Right atrium auricular region (tissue), 2 donors: ENCODE results near the gene FMO2. TPM values are rescaled to one million over a fixed set of nuclear protein-coding genes. Genes with fewer than 3 reads are reported as not detected.

Source experiments
- DNase-seq: peaks from one replicate; pipeline ENCODE4 v3.0.0-alpha.2; 2019; ENCODE audit warnings: low spot score
- H3K27ac ChIP-seq, 2 donors: fragments of 200-600 bp; sonication (generic); 1 replicate in 1 of 2; 2 replicates in 1 of 2; pipeline ENCODE4 v1.5.1; 2016 to 2019
- H3K27me3 ChIP-seq, 2 donors: fragments of 200-600 bp; sonication (generic); one replicate each; pipeline versions ENCODE4 v1.5.1 to v1.6.0; 2017 to 2019
- H3K36me3 ChIP-seq: fragments of 200-600 bp; sonication (generic); one replicate; pipeline ENCODE4 v1.5.1; 2016
- H3K4me1 ChIP-seq, 2 donors: fragments of 200-600 bp; sonication (generic); one replicate each; pipeline versions ENCODE4 v1.5.1 to v1.6.0; 2017 to 2019
- H3K4me3 ChIP-seq, 2 donors: fragments of 200-600 bp; sonication (generic); 1 replicate in 1 of 2; 2 replicates in 1 of 2; pipeline ENCODE4 v1.5.1; 2017 to 2019; ENCODE audit warnings: mild to moderate bottlenecking in 1 of 2, moderate library complexity in 1 of 2
- H3K9me3 ChIP-seq, 2 donors: fragments of 200-600 bp; sonication (generic); one replicate each; pipeline ENCODE4 v1.5.1; 2019
- total RNA-seq, 2 donors: library from RNA; depleted of rRNA; stranded (reverse); fragments of >200 nt; gene quantifications; one replicate each; pipeline ENCODE4 v1.1.0, GENCODE V29; 2016
- TF ChIP-seq, protein P1 (sequence below), 2 donors: fragments of 200-600 bp; sonication (generic); IDR thresholded peaks; one replicate each; pipeline ENCODE4 v1.5.1; 2019; ENCODE audit warnings: antibody characterized with exemption in 2 of 2

Gene FMO2
- total RNA-seq, 2 donors from 2014 or later, result 28.4 to 66.6 TPM

DNA sequence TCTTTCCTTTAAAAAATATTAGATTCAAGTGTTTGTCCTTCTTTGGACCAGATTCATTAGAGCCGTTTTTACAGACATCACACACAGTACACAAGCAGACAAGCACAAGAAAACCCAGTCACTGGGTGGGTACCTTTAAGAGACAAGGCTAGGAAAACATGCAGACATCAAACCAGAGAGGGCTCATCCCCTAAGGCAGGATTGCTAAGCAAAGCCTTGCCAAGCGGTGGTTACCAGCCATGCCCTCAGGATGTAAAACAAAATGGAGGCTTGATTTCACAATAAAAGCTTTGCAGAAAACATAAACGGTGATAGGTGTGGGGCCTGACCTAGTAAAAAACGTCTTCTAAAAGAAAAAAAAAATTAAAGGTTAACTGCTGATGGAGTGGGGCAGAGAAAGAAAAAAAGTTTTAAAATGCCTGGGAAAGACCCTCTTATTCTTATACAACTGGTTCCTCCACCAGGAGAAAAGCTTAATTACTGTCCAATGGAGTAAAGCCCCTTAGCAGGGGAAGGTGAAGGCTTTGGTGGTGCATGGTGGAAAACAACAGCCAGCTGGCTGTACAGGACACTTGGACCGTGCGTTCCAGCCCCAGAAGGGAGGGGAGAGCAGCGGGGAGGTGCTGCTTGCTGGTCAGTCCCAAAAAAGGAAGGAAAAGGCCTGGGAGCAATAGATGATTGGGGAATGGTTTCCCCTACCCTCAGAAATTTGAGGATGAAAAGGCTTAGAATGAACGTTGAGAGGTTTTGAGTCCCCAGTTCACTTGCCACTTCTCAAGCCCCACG lies 32.8 kb downstream of the FMO2 start:
- no peak for DNase-seq
- H3K27me3 ChIP-seq, result no peaks in the 10 kb centered on the region
- H3K4me1 ChIP-seq, result peaks cover 0 to 33% of the 10 kb centered on the region in 2 donors
- no peaks in the 10 kb centered on the region for H3K9me3 ChIP-seq
- no peak overlapping the region for H3K27ac ChIP-seq
- TF ChIP-seq, protein P1, sequence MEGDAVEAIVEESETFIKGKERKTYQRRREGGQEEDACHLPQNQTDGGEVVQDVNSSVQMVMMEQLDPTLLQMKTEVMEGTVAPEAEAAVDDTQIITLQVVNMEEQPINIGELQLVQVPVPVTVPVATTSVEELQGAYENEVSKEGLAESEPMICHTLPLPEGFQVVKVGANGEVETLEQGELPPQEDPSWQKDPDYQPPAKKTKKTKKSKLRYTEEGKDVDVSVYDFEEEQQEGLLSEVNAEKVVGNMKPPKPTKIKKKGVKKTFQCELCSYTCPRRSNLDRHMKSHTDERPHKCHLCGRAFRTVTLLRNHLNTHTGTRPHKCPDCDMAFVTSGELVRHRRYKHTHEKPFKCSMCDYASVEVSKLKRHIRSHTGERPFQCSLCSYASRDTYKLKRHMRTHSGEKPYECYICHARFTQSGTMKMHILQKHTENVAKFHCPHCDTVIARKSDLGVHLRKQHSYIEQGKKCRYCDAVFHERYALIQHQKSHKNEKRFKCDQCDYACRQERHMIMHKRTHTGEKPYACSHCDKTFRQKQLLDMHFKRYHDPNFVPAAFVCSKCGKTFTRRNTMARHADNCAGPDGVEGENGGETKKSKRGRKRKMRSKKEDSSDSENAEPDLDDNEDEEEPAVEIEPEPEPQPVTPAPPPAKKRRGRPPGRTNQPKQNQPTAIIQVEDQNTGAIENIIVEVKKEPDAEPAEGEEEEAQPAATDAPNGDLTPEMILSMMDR (IDR thresholded peaks at IDR 0.05), result no peak
- H3K4me3 ChIP-seq, result no peak overlapping the region
- no peaks in the 10 kb centered on the region for H3K36me3 ChIP-seq

DNA sequence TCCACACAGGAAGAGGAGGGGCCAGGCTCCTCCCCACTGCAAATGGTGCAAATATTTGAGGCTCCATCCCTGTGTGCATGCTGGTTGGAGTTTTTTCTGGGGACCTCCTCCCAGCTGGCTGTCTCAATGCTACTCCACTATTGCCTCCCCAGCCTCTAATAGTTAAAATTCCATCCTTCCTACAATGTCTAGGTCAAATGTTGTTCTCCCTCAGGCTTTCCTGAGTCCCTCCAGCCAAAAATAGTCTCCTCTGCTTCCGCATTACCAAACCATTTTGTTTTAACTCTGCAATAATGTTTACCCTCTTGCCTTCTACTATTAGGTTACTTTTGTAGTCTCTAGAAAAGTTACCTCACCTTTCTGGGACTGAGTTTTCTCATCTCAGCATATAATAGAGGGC lies 33.6 kb downstream of the FMO2 start:
- H3K4me3 ChIP-seq, result no peak overlapping the region
- H3K36me3 ChIP-seq, result no peaks in the 10 kb centered on the region
- peaks cover 0 to 38% of the 10 kb centered on the region in 2 donors for H3K4me1 ChIP-seq
- no peaks in the 10 kb centered on the region for H3K27me3 ChIP-seq
- no peaks in the 10 kb centered on the region for H3K9me3 ChIP-seq
- H3K27ac ChIP-seq, result no peak overlapping the region
- DNase-seq, result no peak
- TF ChIP-seq, protein P1 (IDR thresholded peaks at IDR 0.05), result no peak

DNA sequence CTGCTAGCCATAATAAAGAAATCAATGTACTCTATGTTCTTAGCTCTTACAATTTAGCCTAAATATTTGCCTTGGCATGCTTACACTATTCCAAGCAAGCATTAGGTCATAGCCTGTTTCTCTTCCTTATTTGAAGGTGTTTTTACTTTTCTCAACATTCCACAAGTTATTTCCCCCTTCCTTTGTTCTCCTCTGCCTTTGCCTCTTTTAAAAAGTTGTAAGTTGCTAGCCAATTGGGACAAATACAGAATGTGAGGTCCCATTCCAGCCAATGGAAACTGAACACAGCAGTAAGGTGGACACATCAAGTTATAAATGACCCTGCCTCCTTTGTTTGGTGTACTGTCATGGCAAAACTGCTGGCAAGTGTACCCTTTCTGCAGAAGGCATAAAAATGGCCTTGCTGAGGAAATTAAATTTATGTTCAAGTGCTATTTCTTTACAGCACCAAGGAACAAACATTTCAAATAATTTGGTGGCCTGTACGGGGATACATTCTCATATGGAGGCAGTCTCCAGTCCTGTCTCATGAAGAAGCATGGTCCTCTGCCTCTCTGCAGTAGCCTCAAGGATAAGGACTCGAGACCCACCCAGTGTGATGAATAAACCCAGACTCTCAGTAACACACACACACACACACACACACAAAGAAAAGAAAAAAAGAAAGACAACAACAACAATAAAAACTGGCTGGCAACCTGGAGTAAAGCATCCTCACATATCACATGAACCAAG lies 34.4 kb downstream of the FMO2 start:
- Histone ChIP-seq H3K27me3 (no peaks in the 10 kb centered on the region), H3K27ac (peak overlapping the region in 1 of 2 donors; percentile 67), H3K4me3 (no peak overlapping the region), H3K4me1 (peaks cover 0 to 38% of the 10 kb centered on the region in 2 donors), H3K36me3 (no peaks in the 10 kb centered on the region), H3K9me3 (no peaks in the 10 kb centered on the region)
- TF ChIP-seq, protein P1 (IDR thresholded peaks at IDR 0.05), result no peak
- DNase-seq, result no peak

DNA sequence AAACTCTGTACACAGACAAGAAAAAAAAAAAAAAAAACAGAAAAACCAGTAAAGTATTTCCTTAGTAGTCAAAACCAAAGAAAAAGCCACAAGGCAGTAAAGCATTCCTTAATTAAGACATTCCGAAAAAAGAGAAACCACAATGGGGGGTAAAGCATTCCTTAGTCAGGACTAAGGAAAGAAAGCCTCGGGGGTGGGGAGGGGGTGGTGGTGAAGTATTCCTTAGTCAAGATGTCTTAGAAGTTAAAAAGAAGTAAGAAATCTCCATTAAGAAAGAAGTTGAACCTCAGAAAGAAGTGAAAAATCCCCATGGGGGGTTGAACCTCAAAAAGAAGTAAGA lies 35.0 kb downstream of the FMO2 start:
- TF ChIP-seq, protein P1 (IDR thresholded peaks at IDR 0.05), result no peak
- Histone ChIP-seq H3K36me3 (no peaks in the 10 kb centered on the region), H3K27me3 (no peaks in the 10 kb centered on the region), H3K4me3 (no peak overlapping the region), H3K27ac (peak overlapping the region; percentile 50 to 67), H3K4me1 (peaks cover 0 to 38% of the 10 kb centered on the region in 2 donors), H3K9me3 (no peaks in the 10 kb centered on the region)
- DNase-seq, result no peak

DNA sequence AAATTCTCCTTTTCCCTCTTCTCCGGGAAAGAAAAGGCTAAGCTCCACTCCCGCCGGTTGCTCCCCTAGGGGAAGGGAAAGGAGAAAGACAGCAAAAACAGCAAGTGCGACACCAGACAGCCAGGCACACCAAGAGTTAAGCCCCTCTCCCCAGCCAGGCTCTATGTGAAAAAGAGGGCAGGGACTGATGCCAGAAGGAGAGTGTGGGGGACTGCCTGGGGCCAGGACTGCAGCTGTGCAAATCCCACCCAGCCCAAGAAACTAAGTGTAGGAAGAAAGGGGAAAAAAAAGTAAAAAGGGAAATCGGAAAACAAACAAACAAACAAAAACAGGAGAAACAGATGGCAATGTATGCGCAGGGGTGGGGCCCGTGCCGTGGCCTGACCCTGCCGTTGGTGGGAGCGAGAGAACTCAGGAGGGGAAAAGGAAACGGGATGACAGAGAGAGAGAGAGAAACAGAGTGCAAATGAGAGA lies 35.5 kb downstream of the FMO2 start:
- DNase-seq, result no peak
- TF ChIP-seq, protein P1 (IDR thresholded peaks at IDR 0.05), result no peak
- peak overlapping the region; percentile 1 to 18 for H3K4me3 ChIP-seq

More for the DNA sequence above, 35.5 kb downstream of the FMO2 start:
- Histone ChIP-seq H3K4me1 (peaks cover 0 to 38% of the 10 kb centered on the region in 2 donors), H3K36me3 (no peaks in the 10 kb centered on the region), H3K27ac (peak overlapping the region; percentile 50 to 67), H3K27me3 (no peaks in the 10 kb centered on the region), H3K9me3 (no peaks in the 10 kb centered on the region)
